Measurements from ENCODE around the gene GALT.

GALT gene

GRCh38 chr9:34684145-34684544, 37.7 kb downstream of the GALT start:
- DNase-seq (ENCODE audit: low read depth), result no peak

DNA sequence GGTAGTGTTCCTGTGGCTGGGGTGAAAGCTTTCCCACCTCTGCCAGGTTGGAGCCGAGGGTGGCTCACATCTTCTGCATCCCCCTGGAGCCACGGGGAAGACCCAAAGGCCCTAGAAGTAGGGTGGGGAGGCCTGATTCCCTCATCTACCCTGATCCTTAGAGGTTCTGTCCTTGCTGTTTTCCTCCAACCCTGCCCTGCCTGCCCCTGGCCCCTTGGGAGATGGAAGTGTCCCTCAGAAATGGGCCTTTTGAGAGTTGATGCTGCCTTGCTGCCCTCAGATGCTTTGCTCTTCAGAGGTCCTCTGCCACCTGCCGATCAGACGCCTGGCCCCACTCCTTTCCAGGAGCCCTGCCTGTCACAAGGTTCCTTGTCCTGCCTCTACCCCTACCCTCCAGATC, 38.3 kb downstream of the GALT start:
- no peak for DNase-seq (ENCODE audit: low read depth)

DNA sequence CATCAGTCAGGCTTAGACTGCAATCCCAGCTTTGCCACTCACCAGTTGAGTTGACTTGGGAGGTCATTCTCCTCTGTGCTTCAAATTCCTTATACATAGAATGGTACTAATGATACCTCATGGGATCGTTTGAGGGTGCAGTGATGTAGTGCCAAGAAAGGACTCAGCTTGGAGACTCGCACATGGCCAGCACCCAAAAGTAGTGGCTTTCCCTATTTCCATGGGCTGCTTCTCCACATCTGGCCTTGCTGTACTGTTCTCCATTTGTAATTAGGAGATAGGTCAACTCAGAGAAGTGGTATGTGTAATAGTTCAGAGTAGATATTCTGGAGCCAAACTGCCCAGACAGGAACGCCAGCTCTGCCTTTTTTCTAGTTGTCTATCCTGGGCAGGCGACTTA, 39.1 kb downstream of the GALT start:
- no peak for DNase-seq (ENCODE audit: low read depth)

DNA sequence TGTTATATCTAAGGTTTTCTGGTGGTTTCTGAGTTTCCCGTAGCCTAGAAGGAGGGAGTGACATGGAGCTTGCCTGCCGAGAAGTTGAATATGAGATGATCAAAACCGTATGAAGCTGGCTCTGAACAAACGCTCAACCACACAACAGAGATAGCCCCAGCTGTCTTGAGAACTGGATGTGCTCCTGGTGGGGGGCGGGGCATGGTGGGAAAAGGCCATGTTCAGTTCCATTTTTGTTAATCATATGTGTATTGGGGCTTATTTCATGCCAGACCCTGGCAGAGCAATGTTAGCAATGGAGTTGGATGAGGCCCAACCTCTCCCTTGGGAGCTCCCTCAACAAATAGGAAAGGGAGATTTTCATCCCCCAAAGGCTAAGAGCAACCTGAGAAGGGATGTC, 39.8 kb downstream of the GALT start:
- DNase-seq (ENCODE audit: low read depth), result no peak

GRCh38 chr9:34686732-34687131, 40.3 kb downstream of the GALT start:
- DNase-seq (ENCODE audit: low read depth), result no peak

DNA sequence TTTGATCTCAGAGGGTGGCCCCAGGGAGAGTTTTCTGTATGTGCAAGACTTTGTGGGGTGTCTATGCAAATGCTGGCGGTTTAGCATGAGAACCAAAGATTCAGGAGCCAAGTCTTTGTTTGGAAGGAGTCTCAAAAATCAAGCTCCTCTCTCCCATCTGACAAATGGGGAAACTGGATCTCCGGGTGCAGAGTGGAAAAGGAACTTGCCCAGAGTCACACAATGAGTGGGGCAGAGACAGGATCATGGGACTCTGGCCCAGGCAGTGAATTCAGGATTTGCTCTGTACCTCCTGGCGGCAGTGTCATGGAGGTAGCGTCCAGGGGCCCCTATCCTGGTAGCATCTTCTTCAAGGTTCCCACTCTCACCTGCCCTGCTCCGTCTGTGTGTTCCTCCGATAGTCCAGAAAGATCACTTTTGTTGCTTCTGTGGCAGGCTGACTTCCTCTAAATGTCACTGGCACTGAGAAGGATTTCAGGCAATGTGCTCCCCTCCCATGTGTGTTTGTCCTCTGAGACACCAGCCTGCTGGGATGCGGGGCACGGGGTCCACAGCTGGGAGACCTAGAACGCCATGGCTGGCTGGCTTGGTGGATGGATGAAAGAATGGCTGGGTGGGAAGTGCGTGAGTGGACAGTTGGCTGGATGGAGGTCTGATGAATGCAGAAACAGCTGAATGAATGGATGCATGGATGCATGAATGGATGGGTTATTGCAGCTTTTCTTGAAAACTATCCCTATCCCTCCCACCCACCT, 41.0 kb downstream of the GALT start:
- no peak for DNase-seq (ENCODE audit: low read depth)

DNA sequence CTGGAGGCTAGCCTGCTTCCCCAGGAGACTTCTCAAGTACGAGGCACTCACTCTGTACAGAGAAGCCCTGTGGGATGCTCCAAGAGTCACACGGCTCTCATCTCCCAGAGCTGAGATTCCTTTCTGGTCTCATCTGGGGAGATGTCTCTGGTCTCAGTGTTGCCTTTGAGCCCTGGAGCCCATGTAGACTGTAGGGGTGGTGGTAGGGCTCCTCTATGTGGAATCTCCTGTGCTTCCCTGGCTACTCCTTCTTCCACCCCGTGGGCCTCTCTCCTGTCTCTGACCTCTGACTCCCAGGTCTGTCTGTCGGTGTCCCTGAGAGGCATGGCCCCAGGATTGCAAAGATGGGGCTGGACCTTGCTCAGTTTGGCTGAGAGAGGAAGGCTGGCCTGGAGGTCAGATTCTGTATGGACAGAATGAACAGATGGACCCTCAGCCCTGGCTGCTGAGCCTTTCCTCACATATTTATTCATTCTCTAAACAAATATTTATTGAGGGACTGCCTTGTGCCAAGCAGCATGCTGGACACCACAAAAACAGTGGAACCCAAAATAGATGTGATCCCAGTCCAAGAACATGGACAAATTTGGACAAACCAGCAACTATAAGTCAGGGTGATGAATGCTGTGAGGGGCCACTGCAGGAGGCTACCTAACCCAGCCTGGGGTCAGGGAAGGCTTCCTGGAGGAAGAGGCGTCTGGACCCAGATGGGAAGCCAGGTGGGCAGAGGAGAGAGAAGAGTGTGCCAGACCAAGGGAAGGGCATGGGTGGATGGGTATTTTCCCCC, 42.0 kb downstream of the GALT start:
- no peak for DNase-seq (ENCODE audit: low read depth)

GRCh38 chr9:34689116-34689470, 42.6 kb downstream of the GALT start:
- DNase-seq (ENCODE audit: low read depth), result no peak

GRCh38 chr9:34689512-34689911, 43.0 kb downstream of the GALT start:
- DNase-seq (ENCODE audit: low read depth), result no peak

- DNase-seq (ENCODE audit: low read depth), result no peak
These were observed 44.8 kb downstream of the GALT start, which contains the start of gene CCL19 for GRCh38 chr9:34690983-34691935. Gene CCL19 (minus strand): TSS chr9:34691276. CDS start chr9:34691139, 137 bp downstream.

GRCh38 chr9:34691936-34692315, 45.5 kb downstream of the GALT start:
- DNase-seq (ENCODE audit: low read depth), result no peak

DNA sequence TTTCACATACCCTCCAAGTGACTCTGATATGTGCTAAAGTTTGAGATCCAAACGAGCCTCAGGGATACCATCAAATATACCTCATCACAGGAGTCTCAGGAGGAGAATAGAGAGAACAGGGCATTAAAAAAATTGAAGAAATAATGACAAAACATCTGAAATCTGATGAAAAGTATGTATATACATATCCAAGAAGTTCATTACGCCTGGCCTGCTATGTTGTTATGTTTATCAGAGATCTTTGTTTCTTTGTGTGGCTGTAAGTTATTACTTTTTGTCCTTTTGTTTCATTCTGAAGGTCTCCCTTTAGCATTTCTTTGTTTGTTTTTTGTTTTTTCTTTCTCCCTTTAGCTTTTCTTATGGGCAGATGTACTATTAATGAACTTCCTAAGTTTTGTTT, 47.1 kb downstream of the GALT start:
- DNase-seq (ENCODE audit: low read depth), result no peak

- DNase-seq (ENCODE audit: low read depth), result no peak
These were observed 48.3 kb downstream of the GALT start for GRCh38 chr9:34694811-34695210.
